OCI-LY3 (cell line): Measurements from ENCODE around the gene CELF1.

Experiments
- EZH2phosphoT487 ChIP-seq: fragments of 200-600 bp; shearing (Covaris generic); IDR thresholded peaks from 2 replicates; pipeline ENCODE4 v1.6.1; 2018; ENCODE audit warnings: antibody characterized with exemption, mixed run types, low read depth
- TF ChIP-seq, protein P1 (sequence below): fragments of 200-600, 300-600 bp; sonication (generic); IDR thresholded peaks from 2 replicates; pipeline ENCODE4 v1.5.1; 2014; ENCODE audit warnings: antibody characterized with exemption, low read length, low read depth

DNA sequence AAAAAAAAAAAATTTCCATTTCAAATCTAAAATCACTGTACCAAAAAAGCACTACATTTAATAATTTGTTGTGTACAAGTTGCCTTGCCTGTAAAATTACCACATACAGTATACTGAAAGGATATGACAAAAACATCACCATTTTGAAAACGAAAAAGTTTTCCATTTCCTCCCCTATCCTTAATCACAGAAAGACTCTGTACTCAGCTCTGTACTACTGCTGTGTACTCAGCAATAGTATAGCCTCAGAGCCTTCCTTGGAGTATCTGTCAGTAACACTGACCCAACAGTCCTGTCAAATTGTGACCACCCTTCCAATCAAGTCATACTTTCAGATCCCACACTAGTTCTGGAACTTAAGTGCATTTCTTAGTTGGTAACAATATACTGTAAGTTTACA, 48.0 kb downstream of the CELF1 start:
- TF ChIP-seq, protein P1, sequence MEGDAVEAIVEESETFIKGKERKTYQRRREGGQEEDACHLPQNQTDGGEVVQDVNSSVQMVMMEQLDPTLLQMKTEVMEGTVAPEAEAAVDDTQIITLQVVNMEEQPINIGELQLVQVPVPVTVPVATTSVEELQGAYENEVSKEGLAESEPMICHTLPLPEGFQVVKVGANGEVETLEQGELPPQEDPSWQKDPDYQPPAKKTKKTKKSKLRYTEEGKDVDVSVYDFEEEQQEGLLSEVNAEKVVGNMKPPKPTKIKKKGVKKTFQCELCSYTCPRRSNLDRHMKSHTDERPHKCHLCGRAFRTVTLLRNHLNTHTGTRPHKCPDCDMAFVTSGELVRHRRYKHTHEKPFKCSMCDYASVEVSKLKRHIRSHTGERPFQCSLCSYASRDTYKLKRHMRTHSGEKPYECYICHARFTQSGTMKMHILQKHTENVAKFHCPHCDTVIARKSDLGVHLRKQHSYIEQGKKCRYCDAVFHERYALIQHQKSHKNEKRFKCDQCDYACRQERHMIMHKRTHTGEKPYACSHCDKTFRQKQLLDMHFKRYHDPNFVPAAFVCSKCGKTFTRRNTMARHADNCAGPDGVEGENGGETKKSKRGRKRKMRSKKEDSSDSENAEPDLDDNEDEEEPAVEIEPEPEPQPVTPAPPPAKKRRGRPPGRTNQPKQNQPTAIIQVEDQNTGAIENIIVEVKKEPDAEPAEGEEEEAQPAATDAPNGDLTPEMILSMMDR, result no peak
- no peak for TF ChIP-seq EZH2phosphoT487
